ENCODE measurements around the gene FEN1.

GRCh38 chr11:61750631-61751273 lies 42.0 kb upstream of the FEN1 start:
- TF ChIP-seq, protein P1, sequence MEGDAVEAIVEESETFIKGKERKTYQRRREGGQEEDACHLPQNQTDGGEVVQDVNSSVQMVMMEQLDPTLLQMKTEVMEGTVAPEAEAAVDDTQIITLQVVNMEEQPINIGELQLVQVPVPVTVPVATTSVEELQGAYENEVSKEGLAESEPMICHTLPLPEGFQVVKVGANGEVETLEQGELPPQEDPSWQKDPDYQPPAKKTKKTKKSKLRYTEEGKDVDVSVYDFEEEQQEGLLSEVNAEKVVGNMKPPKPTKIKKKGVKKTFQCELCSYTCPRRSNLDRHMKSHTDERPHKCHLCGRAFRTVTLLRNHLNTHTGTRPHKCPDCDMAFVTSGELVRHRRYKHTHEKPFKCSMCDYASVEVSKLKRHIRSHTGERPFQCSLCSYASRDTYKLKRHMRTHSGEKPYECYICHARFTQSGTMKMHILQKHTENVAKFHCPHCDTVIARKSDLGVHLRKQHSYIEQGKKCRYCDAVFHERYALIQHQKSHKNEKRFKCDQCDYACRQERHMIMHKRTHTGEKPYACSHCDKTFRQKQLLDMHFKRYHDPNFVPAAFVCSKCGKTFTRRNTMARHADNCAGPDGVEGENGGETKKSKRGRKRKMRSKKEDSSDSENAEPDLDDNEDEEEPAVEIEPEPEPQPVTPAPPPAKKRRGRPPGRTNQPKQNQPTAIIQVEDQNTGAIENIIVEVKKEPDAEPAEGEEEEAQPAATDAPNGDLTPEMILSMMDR (IDR thresholded peaks at IDR 0.05; ENCODE audit: low read depth, low read length, poor library complexity, severe bottlenecking), result no peak
- TF ChIP-seq EZH2phosphoT487 (IDR thresholded peaks at IDR 0.05; ENCODE audit: borderline replicate concordance, low read length), result no peak
